C4-2B (cell line): ENCODE data around the gene KLRC3.
"Not testable (repeated sequence)": the region's sequence is repeated elsewhere in the genome, so short reads cannot be mapped to it uniquely, and the experiment has no call there.

Experiments
- H3K27ac ChIP-seq: fragments of 450-650 bp; 2 replicates; pipeline ENCODE4 v1.5.1; 2017
- ZFX ChIP-seq: fragments of 450-650 bp; IDR thresholded peaks from 2 replicates; pipeline ENCODE4 v1.6.1; 2017
- TF ChIP-seq, protein P1 (sequence below): fragments of 450-650 bp; conservative IDR thresholded peaks from 2 replicates; pipeline ENCODE4 v1.5.1; 2017; ENCODE audit warnings: mild to moderate bottlenecking

KLRC3 gene

DNA sequence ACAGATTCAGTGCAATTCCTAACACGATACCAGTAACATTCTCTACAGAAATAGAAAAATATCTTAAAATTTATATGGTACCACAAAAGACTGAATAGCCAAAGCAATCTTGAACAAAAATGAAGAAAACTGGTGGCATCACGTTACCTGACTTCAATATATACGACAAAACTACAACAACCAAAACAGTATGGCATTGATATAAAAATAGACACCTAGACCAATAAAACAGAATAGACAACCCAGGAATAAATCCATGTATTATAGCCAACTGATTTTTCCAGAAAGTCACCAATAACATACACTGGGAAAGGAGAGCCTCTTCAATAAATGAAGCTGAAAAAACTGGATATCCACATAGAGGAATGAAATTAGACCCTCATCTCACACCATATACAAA is 36.2 kb downstream of the KLRC3 start:
- TF ChIP-seq ZFX: no peak
- TF ChIP-seq, protein P1, sequence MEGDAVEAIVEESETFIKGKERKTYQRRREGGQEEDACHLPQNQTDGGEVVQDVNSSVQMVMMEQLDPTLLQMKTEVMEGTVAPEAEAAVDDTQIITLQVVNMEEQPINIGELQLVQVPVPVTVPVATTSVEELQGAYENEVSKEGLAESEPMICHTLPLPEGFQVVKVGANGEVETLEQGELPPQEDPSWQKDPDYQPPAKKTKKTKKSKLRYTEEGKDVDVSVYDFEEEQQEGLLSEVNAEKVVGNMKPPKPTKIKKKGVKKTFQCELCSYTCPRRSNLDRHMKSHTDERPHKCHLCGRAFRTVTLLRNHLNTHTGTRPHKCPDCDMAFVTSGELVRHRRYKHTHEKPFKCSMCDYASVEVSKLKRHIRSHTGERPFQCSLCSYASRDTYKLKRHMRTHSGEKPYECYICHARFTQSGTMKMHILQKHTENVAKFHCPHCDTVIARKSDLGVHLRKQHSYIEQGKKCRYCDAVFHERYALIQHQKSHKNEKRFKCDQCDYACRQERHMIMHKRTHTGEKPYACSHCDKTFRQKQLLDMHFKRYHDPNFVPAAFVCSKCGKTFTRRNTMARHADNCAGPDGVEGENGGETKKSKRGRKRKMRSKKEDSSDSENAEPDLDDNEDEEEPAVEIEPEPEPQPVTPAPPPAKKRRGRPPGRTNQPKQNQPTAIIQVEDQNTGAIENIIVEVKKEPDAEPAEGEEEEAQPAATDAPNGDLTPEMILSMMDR: no peak
- no peak overlapping the region for H3K27ac ChIP-seq

- H3K27ac ChIP-seq: no peak overlapping the region
- TF ChIP-seq, protein P1: no peak
Measured at GRCh38 chr12:10381928-10382628, 38.3 kb downstream of the KLRC3 start.

DNA sequence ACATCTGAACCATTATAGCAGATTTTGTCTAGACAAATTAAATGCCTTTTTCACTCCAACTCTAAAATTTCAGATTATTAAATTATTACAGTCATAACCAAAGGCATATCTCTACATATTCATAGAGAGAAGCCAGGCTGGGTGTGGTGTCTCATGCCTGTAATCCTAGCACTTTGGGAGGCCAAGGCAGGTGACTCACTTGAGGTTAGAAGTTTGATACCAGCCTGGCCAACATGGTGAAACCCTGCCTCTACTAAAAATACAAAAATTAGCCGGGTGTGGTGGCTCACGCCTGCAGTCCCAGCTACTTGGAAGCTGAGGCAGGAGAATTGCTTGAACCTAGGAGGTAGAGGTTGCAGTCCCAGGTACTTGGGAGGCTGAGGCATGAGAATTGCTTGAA is 41.7 kb downstream of the KLRC3 start:
- H3K27ac ChIP-seq: not testable (repeated sequence)

DNA sequence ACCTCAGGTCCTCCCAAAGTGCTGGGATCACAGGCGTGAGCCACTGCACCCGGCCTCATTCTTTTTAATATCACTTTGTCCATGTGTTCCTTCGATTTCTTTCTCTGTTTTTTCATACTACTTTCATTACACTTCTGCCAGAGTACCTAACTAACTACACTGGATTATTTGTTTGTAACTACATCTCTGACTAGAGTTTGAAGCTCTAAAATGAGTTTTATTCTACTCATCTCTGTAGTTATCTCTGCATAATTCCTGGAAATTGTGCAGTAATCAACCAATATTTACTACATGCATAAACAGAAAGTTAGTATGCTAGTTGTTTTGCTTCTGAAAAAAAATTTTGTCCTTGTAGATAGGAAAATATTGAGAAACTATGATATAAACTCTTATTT is 45.8 kb downstream of the KLRC3 start:
- no peak for TF ChIP-seq ZFX
- TF ChIP-seq, protein P1: no peak
- no peak overlapping the region for H3K27ac ChIP-seq

GRCh38 chr12:10372559-10372958 is 47.8 kb downstream of the KLRC3 start:
- peak overlapping the region; percentile 65 for H3K27ac ChIP-seq
- TF ChIP-seq ZFX: no peak
- TF ChIP-seq, protein P1: no peak

GRCh38 chr12:10371893-10372535 is 48.4 kb downstream of the KLRC3 start:
- peak overlapping the region; percentile 65 for H3K27ac ChIP-seq

DNA sequence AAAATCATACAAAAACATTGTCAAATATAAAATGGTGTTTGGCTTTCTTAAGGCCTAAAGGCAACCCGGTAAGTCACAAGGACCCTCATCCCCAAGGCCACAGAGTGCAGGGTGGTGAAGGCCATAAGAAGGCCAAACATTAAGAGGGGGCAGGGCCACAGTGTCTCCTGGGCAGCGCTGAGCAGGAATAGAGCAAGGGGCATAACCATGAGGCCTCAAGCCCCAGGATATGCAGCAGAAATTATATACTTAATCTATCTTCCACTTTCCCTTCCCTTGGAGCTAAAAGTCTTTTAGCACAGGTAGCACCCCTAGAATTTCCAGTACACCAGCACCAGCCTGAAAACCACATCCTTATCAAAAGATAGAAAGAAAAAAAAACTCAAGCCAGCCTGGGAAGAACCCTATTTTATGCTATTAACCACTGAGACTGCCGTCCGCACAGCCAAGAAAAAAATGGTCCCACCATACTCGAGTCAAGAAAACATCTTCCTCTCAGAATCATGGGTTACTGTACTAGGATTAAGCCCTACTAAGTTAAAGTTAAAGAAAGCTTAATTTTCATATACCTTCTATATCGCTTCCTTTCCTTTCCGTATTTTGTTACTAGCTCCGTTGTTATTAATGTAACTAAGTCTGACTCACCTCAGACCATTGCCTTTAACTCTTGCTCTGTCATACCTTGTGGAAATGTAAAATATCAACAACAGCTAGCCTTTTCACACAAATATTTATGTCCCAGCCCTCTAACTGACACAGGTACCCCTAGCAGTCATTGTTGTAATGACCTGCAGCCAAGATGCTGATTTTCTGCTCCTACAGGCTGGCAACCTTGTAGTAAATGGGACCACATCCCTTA is 50.6 kb downstream of the KLRC3 start:
- no peak for TF ChIP-seq ZFX
- TF ChIP-seq, protein P1: no peak
- H3K27ac ChIP-seq: no peak overlapping the region
